ENCODE measurements around the gene JADE2.
A peak's percentile ranks its signal among the peaks of the same experiment; 100 is the strongest.

The JADE2 gene

DNA sequence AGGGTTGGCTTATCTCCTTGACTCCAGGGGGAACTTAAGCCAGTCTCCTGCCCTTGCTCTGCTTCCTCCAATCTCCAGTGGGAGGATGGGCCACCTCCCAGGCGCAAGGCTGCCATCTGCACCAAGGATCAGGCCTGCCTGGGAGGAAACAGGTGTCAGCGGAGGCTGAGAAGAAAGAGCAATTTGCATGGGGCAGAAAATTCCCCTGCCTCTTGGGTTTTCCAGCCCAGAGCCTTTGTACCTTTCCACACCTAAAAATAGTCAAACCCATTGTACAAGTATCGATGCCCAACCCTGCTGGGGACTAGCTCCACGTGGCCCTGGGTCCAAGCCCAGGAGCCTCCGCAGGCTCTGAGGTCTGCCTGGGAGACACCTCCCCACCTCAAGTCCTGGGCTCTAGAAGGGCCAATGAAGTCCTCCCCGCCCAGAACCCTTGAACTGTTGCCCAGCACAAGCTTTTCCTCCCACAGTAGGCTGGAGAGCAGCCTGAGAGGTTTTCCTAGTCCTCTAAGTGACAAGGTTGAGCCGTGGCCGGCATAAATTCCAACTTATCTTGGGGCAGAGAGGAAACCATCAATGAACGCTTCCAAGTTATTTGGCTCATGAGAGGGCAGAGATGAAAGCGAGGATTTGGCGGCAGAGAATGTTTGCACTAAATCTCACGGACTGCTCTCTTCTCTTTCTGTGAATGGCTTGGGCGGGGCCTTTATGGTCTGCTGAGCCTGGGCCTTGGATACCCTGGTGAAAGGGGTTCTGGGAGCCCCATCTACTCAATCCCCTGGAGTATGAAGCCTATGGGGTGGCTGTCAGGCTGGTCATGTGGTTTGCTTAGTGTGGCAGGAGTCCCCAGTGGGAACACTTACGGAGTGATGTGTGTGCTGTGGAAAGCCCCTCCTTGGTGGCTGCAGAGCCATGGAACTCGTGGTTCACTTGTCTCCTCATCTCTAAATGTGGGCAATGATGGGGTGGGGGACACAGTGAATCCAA lies 15.6 kb downstream of the JADE2 start:
- no peaks in the 10 kb centered on the region for H3K9me2 ChIP-seq (ENCODE audit: low read depth, low read length)
- peak overlapping the region; percentile 8 for H3K4me3 ChIP-seq (ENCODE audit: low read depth, low read length, poor library complexity, severe bottlenecking)
- peaks cover 44% of the 10 kb centered on the region; the same call in 1 of the 2 replicates for H3K36me3 ChIP-seq (ENCODE audit: insufficient read depth, low read length)
- peak overlapping the region; percentile 42; the same call in 1 of the 2 replicates for H3K4me2 ChIP-seq (ENCODE audit: low read length)
- no peaks in the 10 kb centered on the region for H4K20me1 ChIP-seq (ENCODE audit: insufficient read depth, low read length)
- H3K4me1 ChIP-seq (ENCODE audit: insufficient read depth, low read length, severe bottlenecking): peaks cover 70% of the 10 kb centered on the region
- no peaks in the 10 kb centered on the region for H3K27me3 ChIP-seq (ENCODE audit: insufficient read depth, low read length)
- TF ChIP-seq, protein P1, sequence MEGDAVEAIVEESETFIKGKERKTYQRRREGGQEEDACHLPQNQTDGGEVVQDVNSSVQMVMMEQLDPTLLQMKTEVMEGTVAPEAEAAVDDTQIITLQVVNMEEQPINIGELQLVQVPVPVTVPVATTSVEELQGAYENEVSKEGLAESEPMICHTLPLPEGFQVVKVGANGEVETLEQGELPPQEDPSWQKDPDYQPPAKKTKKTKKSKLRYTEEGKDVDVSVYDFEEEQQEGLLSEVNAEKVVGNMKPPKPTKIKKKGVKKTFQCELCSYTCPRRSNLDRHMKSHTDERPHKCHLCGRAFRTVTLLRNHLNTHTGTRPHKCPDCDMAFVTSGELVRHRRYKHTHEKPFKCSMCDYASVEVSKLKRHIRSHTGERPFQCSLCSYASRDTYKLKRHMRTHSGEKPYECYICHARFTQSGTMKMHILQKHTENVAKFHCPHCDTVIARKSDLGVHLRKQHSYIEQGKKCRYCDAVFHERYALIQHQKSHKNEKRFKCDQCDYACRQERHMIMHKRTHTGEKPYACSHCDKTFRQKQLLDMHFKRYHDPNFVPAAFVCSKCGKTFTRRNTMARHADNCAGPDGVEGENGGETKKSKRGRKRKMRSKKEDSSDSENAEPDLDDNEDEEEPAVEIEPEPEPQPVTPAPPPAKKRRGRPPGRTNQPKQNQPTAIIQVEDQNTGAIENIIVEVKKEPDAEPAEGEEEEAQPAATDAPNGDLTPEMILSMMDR (IDR thresholded peaks at IDR 0.05; ENCODE audit: low read length): no peak
- TF ChIP-seq EZH2 (IDR thresholded peaks at IDR 0.05; ENCODE audit: borderline replicate concordance, low read length): no peak
- H2AFZ ChIP-seq (ENCODE audit: low read length): no peak overlapping the region
- H3K27ac ChIP-seq (ENCODE audit: low read depth, low read length, poor library complexity, severe bottlenecking): peak overlapping the region; percentile 93
- H3K9ac ChIP-seq (ENCODE audit: low read length): peak overlapping the region; percentile 45; the same call in 1 of the 2 replicates
- no peaks in the 10 kb centered on the region for H3F3A ChIP-seq (ENCODE audit: insufficient read depth, low read length)
- no peaks in the 10 kb centered on the region for H3K9me3 ChIP-seq (ENCODE audit: low read length)
- no peaks in the 10 kb centered on the region for H3K79me2 ChIP-seq (ENCODE audit: insufficient read depth, low read length)

DNA sequence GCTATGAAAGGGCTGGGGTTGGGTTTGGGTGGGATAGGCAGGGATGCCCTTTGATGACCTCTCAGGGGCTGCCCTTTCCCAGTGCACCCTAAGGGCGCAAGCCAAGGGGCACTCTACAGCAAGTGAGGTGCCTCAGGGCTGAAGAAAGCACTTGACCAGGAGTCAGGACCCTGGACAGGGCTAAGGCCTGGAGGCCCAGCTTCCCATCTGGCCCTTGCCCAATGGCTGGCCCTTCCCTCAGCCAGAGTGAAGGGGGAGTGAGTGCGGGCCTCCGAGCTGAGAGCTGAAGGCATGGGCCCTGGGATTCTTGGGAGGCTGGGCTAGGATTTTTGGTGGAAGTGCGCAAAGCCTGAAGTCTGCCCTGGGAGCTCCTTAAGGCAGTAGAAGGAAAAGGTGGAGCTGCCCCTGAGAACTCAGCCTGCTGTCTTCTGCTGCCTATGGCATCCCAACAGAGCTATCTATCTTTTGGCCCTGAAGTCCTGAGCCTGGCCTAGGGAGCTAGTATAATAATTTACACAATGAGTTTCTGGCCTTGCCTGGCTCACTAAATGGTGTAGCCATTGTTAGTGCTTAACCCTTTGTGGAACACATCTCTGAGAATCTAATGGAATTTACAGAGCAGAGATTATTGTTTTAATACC lies 16.4 kb downstream of the JADE2 start:
- Histone ChIP-seq H3K9me3 (ENCODE audit: low read length) (no peaks in the 10 kb centered on the region), H3K9ac (ENCODE audit: low read length) (no peak overlapping the region), H3K4me2 (ENCODE audit: low read length) (no peak overlapping the region; the same call in 1 of the 2 replicates), H3K4me1 (ENCODE audit: insufficient read depth, low read length, severe bottlenecking) (peaks cover 70% of the 10 kb centered on the region), H3K27ac (ENCODE audit: low read depth, low read length, poor library complexity, severe bottlenecking) (peak overlapping the region; percentile 93), H3K9me2 (ENCODE audit: low read depth, low read length) (no peaks in the 10 kb centered on the region), H3K36me3 (ENCODE audit: insufficient read depth, low read length) (peaks cover 37% of the 10 kb centered on the region; the same call in 1 of the 2 replicates), H3K79me2 (ENCODE audit: insufficient read depth, low read length) (no peaks in the 10 kb centered on the region), H3F3A (ENCODE audit: insufficient read depth, low read length) (no peaks in the 10 kb centered on the region), H3K27me3 (ENCODE audit: insufficient read depth, low read length) (no peaks in the 10 kb centered on the region), H4K20me1 (ENCODE audit: insufficient read depth, low read length) (no peaks in the 10 kb centered on the region), H3K4me3 (ENCODE audit: low read depth, low read length, poor library complexity, severe bottlenecking) (no peak overlapping the region), H2AFZ (ENCODE audit: low read length) (no peak overlapping the region)
- TF ChIP-seq EZH2 (IDR thresholded peaks at IDR 0.05; ENCODE audit: borderline replicate concordance, low read length): no peak
- TF ChIP-seq, protein P1 (IDR thresholded peaks at IDR 0.05; ENCODE audit: low read length): no peak

DNA sequence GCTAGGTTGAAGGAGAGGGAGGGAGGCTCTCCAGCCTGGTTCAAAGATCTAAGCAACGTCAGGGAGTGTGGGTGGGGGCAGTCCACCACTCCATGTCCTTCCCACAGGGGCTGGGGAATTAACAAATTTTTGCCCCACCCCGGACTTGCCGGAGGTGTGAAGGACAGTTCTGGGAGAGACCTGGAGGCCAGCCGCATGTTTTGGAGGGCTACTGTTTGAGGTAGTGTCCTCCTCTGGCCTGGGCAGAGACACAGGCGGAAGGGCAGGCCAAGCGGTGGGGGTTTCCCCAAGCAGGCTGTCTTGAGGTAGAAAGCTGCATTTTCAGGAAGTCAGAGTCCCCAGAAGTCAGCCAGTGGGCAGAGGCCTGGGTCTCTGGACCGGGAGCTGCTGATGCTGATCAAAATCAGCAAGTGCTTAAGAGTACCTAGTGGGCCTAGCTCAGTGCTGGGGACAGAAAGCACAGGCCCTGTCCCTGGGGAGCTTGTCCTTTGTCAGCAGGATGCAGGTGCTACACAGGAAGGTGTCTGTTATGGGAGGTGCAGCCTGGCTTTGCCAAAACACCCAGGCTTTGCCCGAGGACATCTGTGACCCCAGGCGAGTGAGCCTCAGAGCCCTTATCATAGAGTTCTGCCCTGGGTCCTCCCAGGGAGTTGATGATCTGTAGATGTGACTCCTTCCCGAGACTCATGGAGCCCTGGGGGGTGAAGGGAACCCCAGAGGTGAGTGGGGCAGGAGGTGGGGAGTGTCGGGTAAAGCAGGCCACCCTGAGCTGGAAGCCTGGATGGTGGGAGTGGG lies 18.5 kb downstream of the JADE2 start:
- H4K20me1 ChIP-seq (ENCODE audit: insufficient read depth, low read length): no peaks in the 10 kb centered on the region
- no peaks in the 10 kb centered on the region for H3K27me3 ChIP-seq (ENCODE audit: insufficient read depth, low read length)
- H3K4me3 ChIP-seq (ENCODE audit: low read depth, low read length, poor library complexity, severe bottlenecking): peak overlapping the region; percentile 52
- H2AFZ ChIP-seq (ENCODE audit: low read length): no peak overlapping the region
- peak overlapping the region; percentile 65 for H3K4me2 ChIP-seq (ENCODE audit: low read length)
- H3K36me3 ChIP-seq (ENCODE audit: insufficient read depth, low read length): peaks cover 33% of the 10 kb centered on the region; the same call in 1 of the 2 replicates
- no peak for TF ChIP-seq EZH2 (IDR thresholded peaks at IDR 0.05; ENCODE audit: borderline replicate concordance, low read length)
- TF ChIP-seq, protein P1 (IDR thresholded peaks at IDR 0.05; ENCODE audit: low read length): no peak
- H3K27ac ChIP-seq (ENCODE audit: low read depth, low read length, poor library complexity, severe bottlenecking): peak overlapping the region; percentile 98
- H3F3A ChIP-seq (ENCODE audit: insufficient read depth, low read length): no peaks in the 10 kb centered on the region
- H3K9ac ChIP-seq (ENCODE audit: low read length): peak overlapping the region; percentile 69
- H3K79me2 ChIP-seq (ENCODE audit: insufficient read depth, low read length): no peaks in the 10 kb centered on the region
- H3K9me2 ChIP-seq (ENCODE audit: low read depth, low read length): no peaks in the 10 kb centered on the region
- peaks cover 88% of the 10 kb centered on the region for H3K4me1 ChIP-seq (ENCODE audit: insufficient read depth, low read length, severe bottlenecking)
- H3K9me3 ChIP-seq (ENCODE audit: low read length): no peaks in the 10 kb centered on the region

Measured in OCI-LY1 (cell line).